ENCODE results near the gene SPATA13.
"Not testable (repeated sequence)": the region's sequence is repeated elsewhere in the genome, so short reads cannot be mapped to it uniquely, and the experiment has no call there.

DNA sequence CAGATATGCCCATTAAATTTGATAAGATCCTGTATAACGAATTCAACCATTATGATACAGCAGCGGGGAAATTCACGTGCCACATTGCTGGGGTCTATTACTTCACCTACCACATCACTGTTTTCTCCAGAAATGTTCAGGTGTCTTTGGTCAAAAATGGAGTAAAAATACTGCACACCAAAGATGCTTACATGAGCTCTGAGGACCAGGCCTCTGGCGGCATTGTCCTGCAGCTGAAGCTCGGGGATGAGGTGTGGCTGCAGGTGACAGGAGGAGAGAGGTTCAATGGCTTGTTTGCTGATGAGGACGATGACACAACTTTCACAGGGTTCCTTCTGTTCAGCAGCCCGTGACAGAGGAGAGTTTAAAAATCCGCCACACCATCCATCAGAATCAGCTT lies 160.9 kb downstream of the SPATA13 start:
- TF ChIP-seq, protein P1, sequence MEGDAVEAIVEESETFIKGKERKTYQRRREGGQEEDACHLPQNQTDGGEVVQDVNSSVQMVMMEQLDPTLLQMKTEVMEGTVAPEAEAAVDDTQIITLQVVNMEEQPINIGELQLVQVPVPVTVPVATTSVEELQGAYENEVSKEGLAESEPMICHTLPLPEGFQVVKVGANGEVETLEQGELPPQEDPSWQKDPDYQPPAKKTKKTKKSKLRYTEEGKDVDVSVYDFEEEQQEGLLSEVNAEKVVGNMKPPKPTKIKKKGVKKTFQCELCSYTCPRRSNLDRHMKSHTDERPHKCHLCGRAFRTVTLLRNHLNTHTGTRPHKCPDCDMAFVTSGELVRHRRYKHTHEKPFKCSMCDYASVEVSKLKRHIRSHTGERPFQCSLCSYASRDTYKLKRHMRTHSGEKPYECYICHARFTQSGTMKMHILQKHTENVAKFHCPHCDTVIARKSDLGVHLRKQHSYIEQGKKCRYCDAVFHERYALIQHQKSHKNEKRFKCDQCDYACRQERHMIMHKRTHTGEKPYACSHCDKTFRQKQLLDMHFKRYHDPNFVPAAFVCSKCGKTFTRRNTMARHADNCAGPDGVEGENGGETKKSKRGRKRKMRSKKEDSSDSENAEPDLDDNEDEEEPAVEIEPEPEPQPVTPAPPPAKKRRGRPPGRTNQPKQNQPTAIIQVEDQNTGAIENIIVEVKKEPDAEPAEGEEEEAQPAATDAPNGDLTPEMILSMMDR (IDR thresholded peaks at IDR 0.05; ENCODE audit: low read depth, low read length), result not testable (repeated sequence)
- not testable (repeated sequence) for TF ChIP-seq EZH2phosphoT487 (IDR thresholded peaks at IDR 0.05; ENCODE audit: low read depth)

Measured in OCI-LY3 (cell line).